GM13976 (cell line): ENCODE results near the gene DENND5B.
"Not testable (repeated sequence)": the region's sequence is repeated elsewhere in the genome, so short reads cannot be mapped to it uniquely, and the experiment has no call there.

Experiments
- DNase-seq: peaks from one replicate; pipeline ENCODE4 v3.0.0; 2012; ENCODE audit warnings: low spot score
- CTCF ChIP-seq: IDR thresholded peaks from 2 replicates; pipeline ENCODE4 v1.5.1; 2012; ENCODE audit warnings: borderline replicate concordance, mild to moderate bottlenecking; ENCODE audit not compliant: insufficient read depth; ENCODE audit errors: extremely low read depth, missing control alignments, control extremely low read depth
- in situ Hi-C: fragments of 300-500 bp; cut with MboI; formaldehyde crosslinking; loops from one replicate; pipeline ENCODE4 v1.12.0; 2022; ENCODE audit warnings: low sequenced_read_pairs, mixed read lengths, inconsistent platforms; ENCODE audit not compliant: unreplicated experiment

Gene DENND5B

GRCh38 chr12:31479516-31480210, 111.3 kb downstream of the DENND5B start:
- DNase-seq, result no peak
- no peak for TF ChIP-seq CTCF
- in situ Hi-C loops, result loop anchor here (25.0 kb wide), 1 partner anchor 108 kb away; the partner anchor contains the start of gene DENND5B

GRCh38 chr12:31478898-31479297, 112.0 kb downstream of the DENND5B start:
- DNase-seq, result no peak
- in situ Hi-C loops, result loop anchor here (25.0 kb wide), 1 partner anchor 108 kb away; the partner anchor contains the start of gene DENND5B
- no peak for TF ChIP-seq CTCF

- in situ Hi-C loops, result loop anchor here (25.0 kb wide), 1 partner anchor 109 kb away; the partner anchor contains the start of gene DENND5B
- TF ChIP-seq CTCF, result no peak
- no peak for DNase-seq
Measured at GRCh38 chr12:31478425-31478824, 112.5 kb downstream of the DENND5B start.

GRCh38 chr12:31477687-31478086, 113.2 kb downstream of the DENND5B start:
- DNase-seq, result no peak
- no peak for TF ChIP-seq CTCF
- in situ Hi-C loops, result loop anchor here (25.0 kb wide), 1 partner anchor 110 kb away; the partner anchor contains the start of gene DENND5B

- in situ Hi-C loops, result loop anchor here (25.0 kb wide), 1 partner anchor 111 kb away; the partner anchor contains the start of gene DENND5B
Measured at GRCh38 chr12:31476437-31476836, 114.5 kb downstream of the DENND5B start.

GRCh38 chr12:31475610-31476009, 115.3 kb downstream of the DENND5B start:
- not testable (repeated sequence) for DNase-seq
- in situ Hi-C loops, result loop anchor here (25.0 kb wide), 1 partner anchor 112 kb away; the partner anchor contains the start of gene DENND5B

More at GRCh38 chr12:31476437-31476836, 114.5 kb downstream of the DENND5B start:
- no peak for TF ChIP-seq CTCF
- DNase-seq, result no peak

GRCh38 chr12:31474751-31475150, 116.2 kb downstream of the DENND5B start:
- TF ChIP-seq CTCF, result no peak
- DNase-seq, result no peak
- in situ Hi-C loops, result loop anchor here (25.0 kb wide), 1 partner anchor 113 kb away; the partner anchor contains the start of gene DENND5B
